Adrenal gland (tissue), 5 donors: ENCODE measurements around the gene AHRR.

Experiments used
- CTCF ChIP-seq, 6 experiments: fragments of 450-650 bp in 4 of 6; fragments of 200-600 bp in 2 of 6; sonication (generic) in 1 of 6; IDR thresholded peaks; 1 replicate in 5 of 6; 2 replicates in 1 of 6; pipeline versions ENCODE4 v1.5.1 to v1.8.0; 2016 to 2021; ENCODE audit warnings: antibody characterized with exemption in 6 of 6, mild to moderate bottlenecking in 2 of 6, moderate library complexity in 1 of 6
- POLR2A ChIP-seq, 2 donors: fragments of 450-650 bp; IDR thresholded peaks; one replicate each; pipeline ENCODE4 v1.6.1; 2017; ENCODE audit warnings: antibody characterized with exemption in 2 of 2, mild to moderate bottlenecking in 2 of 2, moderate library complexity in 1 of 2
- donor health status: DM: no; HTN: no; CAD: no.

DNA sequence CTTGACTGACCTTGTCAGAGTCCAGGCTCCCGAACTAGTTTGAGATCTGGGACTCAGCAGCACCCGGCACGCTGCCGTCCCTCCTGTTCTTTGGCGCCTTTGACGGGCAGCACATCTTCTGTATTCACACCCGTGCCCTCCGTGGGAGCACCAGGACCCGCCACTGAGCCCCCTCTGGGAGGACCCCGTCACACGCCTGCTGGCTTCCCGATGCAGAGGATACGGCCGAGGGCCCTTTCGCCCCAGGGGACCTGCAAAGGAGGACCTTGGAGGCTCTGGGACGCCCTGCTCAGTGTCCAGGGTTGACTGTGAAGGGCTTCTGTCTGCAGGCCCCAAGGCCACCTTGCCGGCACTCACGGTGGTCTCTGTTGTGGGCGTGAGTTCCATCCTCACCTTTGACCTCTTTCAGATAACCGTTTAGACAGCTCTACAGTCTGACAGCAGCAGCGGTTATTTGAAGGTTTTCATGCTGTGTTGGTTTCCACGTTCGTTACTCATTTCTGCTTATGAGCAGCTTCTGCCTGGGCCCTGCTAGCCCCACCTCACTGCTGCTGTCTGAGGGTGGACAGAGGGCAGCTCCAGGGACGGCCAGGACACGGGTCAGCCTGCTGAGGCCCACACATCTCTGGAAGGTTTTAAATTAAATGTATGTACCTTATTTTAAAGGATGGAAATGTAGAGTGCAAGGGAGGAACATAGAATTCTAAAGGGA, 108.9 kb downstream of the AHRR start:
- TF ChIP-seq POLR2A (IDR thresholded peaks at IDR 0.05) (no peak), CTCF (IDR thresholded peaks at IDR 0.05) (no peak)
